Memory B cell (primary cell): ENCODE data around the gene CCDC6.
A peak's percentile ranks its signal among the peaks of the same experiment; 100 is the strongest.

Experiments
- ATAC-seq: fragments of 150-1000 bp; cut with Tn5 transposase; 2 replicates; pipeline ENCODE4 v1.10.0; 2021; ENCODE audit warnings: low read depth, mild to moderate bottlenecking, moderate library complexity
- DNase-seq, 2 donors: peaks; one replicate each; pipeline ENCODE4 v3.0.0; 2022; ENCODE audit warnings: low spot score in 2 of 2
- H3K27ac Mint-ChIP-seq: one replicate; pipeline ENCODE4 v1.8.0; 2022; ENCODE audit warnings: mild to moderate bottlenecking, moderate library complexity, mixed read lengths
- H3K27me3 Mint-ChIP-seq: one replicate; pipeline ENCODE4 v1.8.0; 2022; ENCODE audit warnings: mixed read lengths
- H3K36me3 Mint-ChIP-seq: one replicate; pipeline ENCODE4 v1.8.0; 2022; ENCODE audit warnings: mild to moderate bottlenecking, mixed read lengths
- H3K4me1 Mint-ChIP-seq: one replicate; pipeline ENCODE4 v1.8.0; 2022; ENCODE audit warnings: mixed read lengths
- H3K4me3 Mint-ChIP-seq: one replicate; pipeline ENCODE4 v1.8.0; 2022; ENCODE audit warnings: mild to moderate bottlenecking, moderate library complexity, mixed read lengths
- H3K9me3 Mint-ChIP-seq: one replicate; pipeline ENCODE4 v1.8.0; 2022; ENCODE audit warnings: mixed read lengths

Gene CCDC6

GRCh38 chr10:59838085-59838789 lies 68.1 kb downstream of the CCDC6 start:
- Mint-ChIP-seq H3K36me3 (peaks cover 22% of the 10 kb centered on the region), H3K27me3 (no peaks in the 10 kb centered on the region), H3K27ac (peak overlapping the region; percentile 77), H3K4me1 (peaks cover 44% of the 10 kb centered on the region), H3K9me3 (no peaks in the 10 kb centered on the region), H3K4me3 (no peak overlapping the region)
- no peak for ATAC-seq
- no peak for DNase-seq

- DNase-seq: no peak
- Mint-ChIP-seq H3K4me1 (peaks cover 45% of the 10 kb centered on the region), H3K9me3 (no peaks in the 10 kb centered on the region), H3K27ac (peak overlapping the region; percentile 89), H3K27me3 (no peaks in the 10 kb centered on the region), H3K4me3 (peak overlapping the region; percentile 76), H3K36me3 (peaks cover 19% of the 10 kb centered on the region)
- ATAC-seq: peak; percentile 52
These were observed 72.5 kb downstream of the CCDC6 start for GRCh38 chr10:59833810-59834209.

- H3K27me3 Mint-ChIP-seq: no peaks in the 10 kb centered on the region
- no peak for ATAC-seq
- no peak overlapping the region for H3K27ac Mint-ChIP-seq
- peaks cover 37% of the 10 kb centered on the region for H3K4me1 Mint-ChIP-seq
- DNase-seq: no peak
- H3K4me3 Mint-ChIP-seq: no peak overlapping the region
- peaks cover 13% of the 10 kb centered on the region for H3K36me3 Mint-ChIP-seq
- no peaks in the 10 kb centered on the region for H3K9me3 Mint-ChIP-seq
These were observed 73.8 kb downstream of the CCDC6 start for GRCh38 chr10:59832506-59832905.

GRCh38 chr10:59831658-59832503 lies 74.5 kb downstream of the CCDC6 start:
- no peak for DNase-seq
- peaks cover 14% of the 10 kb centered on the region for H3K36me3 Mint-ChIP-seq

GRCh38 chr10:59830601-59831259 lies 75.6 kb downstream of the CCDC6 start:
- H3K4me3 Mint-ChIP-seq: no peak overlapping the region
- no peaks in the 10 kb centered on the region for H3K27me3 Mint-ChIP-seq
- ATAC-seq: peak; percentile 32
- peak; percentile 16 to 28 for DNase-seq
- peaks cover 46% of the 10 kb centered on the region for H3K4me1 Mint-ChIP-seq
- H3K27ac Mint-ChIP-seq: no peak overlapping the region
- no peaks in the 10 kb centered on the region for H3K9me3 Mint-ChIP-seq
- peaks cover 23% of the 10 kb centered on the region for H3K36me3 Mint-ChIP-seq

More at GRCh38 chr10:59831658-59832503, 74.5 kb downstream of the CCDC6 start:
- Mint-ChIP-seq H3K9me3 (no peaks in the 10 kb centered on the region), H3K27ac (no peak overlapping the region), H3K4me3 (no peak overlapping the region), H3K4me1 (peaks cover 38% of the 10 kb centered on the region), H3K27me3 (no peaks in the 10 kb centered on the region)
- ATAC-seq: no peak

- Mint-ChIP-seq H3K27me3 (no peaks in the 10 kb centered on the region), H3K4me1 (peaks cover 38% of the 10 kb centered on the region), H3K36me3 (peaks cover 28% of the 10 kb centered on the region), H3K4me3 (no peak overlapping the region), H3K9me3 (no peaks in the 10 kb centered on the region), H3K27ac (peak overlapping the region; percentile 5)
- ATAC-seq (no peak), DNase-seq (no peak)
These were observed 76.8 kb downstream of the CCDC6 start for GRCh38 chr10:59829601-59830000.

- DNase-seq: no peak
- ATAC-seq: no peak
- H3K27me3 Mint-ChIP-seq: no peaks in the 10 kb centered on the region
- H3K4me1 Mint-ChIP-seq: peaks cover 35% of the 10 kb centered on the region
- H3K27ac Mint-ChIP-seq: peak overlapping the region; percentile 5
- peaks cover 30% of the 10 kb centered on the region for H3K36me3 Mint-ChIP-seq
- no peaks in the 10 kb centered on the region for H3K9me3 Mint-ChIP-seq
- H3K4me3 Mint-ChIP-seq: no peak overlapping the region
These were observed 77.3 kb downstream of the CCDC6 start for GRCh38 chr10:59829024-59829423.

DNA sequence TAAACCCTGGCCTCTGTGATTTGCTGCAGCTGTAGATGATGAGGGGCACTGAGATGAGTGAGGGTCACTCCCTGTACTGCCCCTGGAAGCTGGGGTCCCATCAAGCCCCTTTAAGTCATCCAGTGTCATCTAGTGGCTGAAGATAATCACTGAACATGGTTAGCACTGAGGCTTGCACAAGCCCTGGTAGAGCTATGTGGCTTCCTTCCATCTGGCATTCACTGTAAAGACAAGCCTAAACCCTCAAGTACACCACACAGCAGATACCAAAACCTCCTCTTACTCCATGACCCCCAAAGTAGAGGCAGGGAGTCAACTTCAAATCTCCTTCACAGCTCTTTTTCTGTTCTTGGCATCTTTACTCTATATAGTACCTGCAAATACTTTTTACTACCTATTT lies 80.4 kb downstream of the CCDC6 start:
- H3K27me3 Mint-ChIP-seq: no peaks in the 10 kb centered on the region
- H3K4me1 Mint-ChIP-seq: peaks cover 36% of the 10 kb centered on the region
- ATAC-seq: no peak
- no peak overlapping the region for H3K4me3 Mint-ChIP-seq
- H3K9me3 Mint-ChIP-seq: no peaks in the 10 kb centered on the region
- DNase-seq: no peak
- no peak overlapping the region for H3K27ac Mint-ChIP-seq
- peaks cover 23% of the 10 kb centered on the region for H3K36me3 Mint-ChIP-seq

DNA sequence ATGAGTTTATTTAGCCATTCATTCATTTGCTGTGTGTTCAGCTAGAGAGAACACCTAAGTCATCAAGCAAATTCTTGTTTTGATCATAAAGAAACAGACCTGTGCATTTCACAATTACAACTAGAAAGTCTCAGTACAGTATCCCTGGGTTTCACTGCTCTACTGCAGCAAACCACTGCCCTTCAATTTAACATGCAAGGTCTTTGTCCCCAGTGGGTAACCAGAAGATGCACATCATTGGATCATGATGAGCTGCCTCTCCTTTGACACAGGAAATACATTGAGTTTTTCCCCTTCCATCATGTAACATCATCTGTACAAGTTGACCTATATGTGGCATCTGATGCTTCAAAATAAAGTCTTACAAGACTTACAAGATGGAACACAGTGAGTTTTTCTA lies 82.6 kb downstream of the CCDC6 start:
- ATAC-seq: no peak
- Mint-ChIP-seq H3K9me3 (no peaks in the 10 kb centered on the region), H3K4me1 (peaks cover 28% of the 10 kb centered on the region), H3K27me3 (no peaks in the 10 kb centered on the region), H3K27ac (no peak overlapping the region), H3K36me3 (peaks cover 21% of the 10 kb centered on the region), H3K4me3 (no peak overlapping the region)
- DNase-seq: no peak

DNA sequence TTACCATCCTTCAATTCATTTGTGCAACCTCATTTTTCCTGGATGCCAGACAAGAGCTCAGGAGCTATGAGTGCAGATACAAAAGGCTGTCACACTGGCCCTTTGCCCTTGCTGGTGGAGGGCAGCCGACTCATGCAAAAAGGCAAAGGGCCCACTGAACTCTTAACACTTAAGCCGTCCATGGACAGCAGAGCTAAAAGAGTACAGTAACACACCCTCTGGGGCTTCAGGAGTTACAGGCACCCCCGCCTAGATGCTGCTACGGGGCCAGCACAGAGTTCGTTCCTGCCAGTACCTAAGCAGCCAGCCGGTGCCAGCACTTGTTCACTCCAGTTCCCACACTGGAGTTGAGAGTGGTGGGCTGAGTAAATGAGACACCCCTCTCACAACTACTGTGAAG lies 83.2 kb downstream of the CCDC6 start:
- H3K4me3 Mint-ChIP-seq: no peak overlapping the region
- DNase-seq (no peak), ATAC-seq (no peak)
- H3K9me3 Mint-ChIP-seq: no peaks in the 10 kb centered on the region
- H3K27me3 Mint-ChIP-seq: no peaks in the 10 kb centered on the region
- peaks cover 25% of the 10 kb centered on the region for H3K4me1 Mint-ChIP-seq
- H3K36me3 Mint-ChIP-seq: peaks cover 21% of the 10 kb centered on the region
- H3K27ac Mint-ChIP-seq: no peak overlapping the region

- ATAC-seq: no peak
- H3K27ac Mint-ChIP-seq: no peak overlapping the region
- DNase-seq: no peak
- peaks cover 18% of the 10 kb centered on the region for H3K4me1 Mint-ChIP-seq
- H3K4me3 Mint-ChIP-seq: no peak overlapping the region
- H3K9me3 Mint-ChIP-seq: no peaks in the 10 kb centered on the region
- H3K36me3 Mint-ChIP-seq: peaks cover 21% of the 10 kb centered on the region
- no peaks in the 10 kb centered on the region for H3K27me3 Mint-ChIP-seq
These were observed 85.9 kb downstream of the CCDC6 start for GRCh38 chr10:59820471-59820870.

GRCh38 chr10:59819683-59820082 lies 86.7 kb downstream of the CCDC6 start:
- no peak for ATAC-seq
- H3K4me3 Mint-ChIP-seq: no peak overlapping the region
- H3K9me3 Mint-ChIP-seq: no peaks in the 10 kb centered on the region
- H3K36me3 Mint-ChIP-seq: peaks cover 16% of the 10 kb centered on the region
- no peaks in the 10 kb centered on the region for H3K27me3 Mint-ChIP-seq
- no peak for DNase-seq
- H3K27ac Mint-ChIP-seq: peak overlapping the region; percentile 25
- H3K4me1 Mint-ChIP-seq: peaks cover 19% of the 10 kb centered on the region

- DNase-seq (no peak), ATAC-seq (no peak)
- Mint-ChIP-seq H3K27me3 (no peaks in the 10 kb centered on the region), H3K4me1 (peaks cover 19% of the 10 kb centered on the region), H3K27ac (no peak overlapping the region), H3K36me3 (peaks cover 18% of the 10 kb centered on the region), H3K9me3 (no peaks in the 10 kb centered on the region), H3K4me3 (no peak overlapping the region)
These were observed 87.1 kb downstream of the CCDC6 start for GRCh38 chr10:59819265-59819664.

DNA sequence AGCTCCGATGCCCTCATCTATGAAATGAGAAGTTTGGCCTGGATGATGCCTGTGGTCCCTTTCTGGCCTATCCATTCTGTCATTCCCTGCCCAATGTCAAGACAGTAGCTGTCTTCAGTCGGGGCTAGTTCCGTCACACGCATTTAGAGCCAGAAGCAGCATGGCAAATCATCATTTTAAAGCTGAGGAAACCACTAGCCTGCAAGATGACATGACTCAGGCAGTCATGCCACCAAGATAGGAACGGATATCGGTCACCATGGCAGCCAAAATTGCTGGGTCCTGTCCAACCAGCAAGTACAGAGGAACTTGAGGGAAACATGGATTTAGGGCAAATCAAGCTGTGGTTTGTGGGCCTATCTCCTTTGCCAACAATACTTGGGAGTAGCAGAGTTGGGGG lies 88.6 kb downstream of the CCDC6 start:
- Mint-ChIP-seq H3K4me1 (peaks cover 15% of the 10 kb centered on the region), H3K9me3 (no peaks in the 10 kb centered on the region), H3K27me3 (no peaks in the 10 kb centered on the region), H3K4me3 (no peak overlapping the region), H3K27ac (no peak overlapping the region), H3K36me3 (peaks cover 18% of the 10 kb centered on the region)
- DNase-seq: no peak
- no peak for ATAC-seq
